Skeletal muscle tissue (tissue), 4 donors: Measurements from ENCODE around the gene ARHGEF5. TPM values are rescaled to one million over a fixed set of nuclear protein-coding genes. Genes with fewer than 3 reads are reported as not detected.
"Not testable (repeated sequence)": the region's sequence is repeated elsewhere in the genome, so short reads cannot be mapped to it uniquely, and the experiment has no call there.

Experiments
- H3K27ac ChIP-seq: one replicate; pipeline ENCODE4 v1.7.0; 2013; ENCODE audit warnings: mild to moderate bottlenecking, low read depth, low read length, inconsistent platforms
- H3K27me3 ChIP-seq, 3 donors: one replicate each; pipeline ENCODE4 v1.7.0; 2013; ENCODE audit warnings: low read length in 3 of 3; ENCODE audit not compliant: control insufficient read depth in 3 of 3, insufficient read depth in 3 of 3
- H3K36me3 ChIP-seq, 3 donors: one replicate each; pipeline ENCODE4 v1.7.0; 2013; ENCODE audit warnings: low read length in 3 of 3; ENCODE audit not compliant: control insufficient read depth in 3 of 3, insufficient read depth in 3 of 3
- H3K4me1 ChIP-seq, 3 donors: one replicate each; pipeline ENCODE4 v1.7.0; 2013; ENCODE audit warnings: low read length in 3 of 3, mild to moderate bottlenecking in 3 of 3; ENCODE audit not compliant: control insufficient read depth in 3 of 3, insufficient read depth in 3 of 3
- H3K4me3 ChIP-seq, 3 donors: one replicate each; pipeline ENCODE4 v1.7.0; 2013; ENCODE audit warnings: low read length in 3 of 3
- H3K9ac ChIP-seq, 3 donors: one replicate each; pipeline ENCODE4 v1.7.0; 2013; ENCODE audit warnings: low read length in 3 of 3, mild to moderate bottlenecking in 3 of 3, moderate library complexity in 2 of 3, low read depth in 1 of 3
- H3K9me3 ChIP-seq, 3 donors: one replicate each; pipeline ENCODE4 v1.7.0; 2013; ENCODE audit warnings: low read length in 3 of 3; ENCODE audit not compliant: control insufficient read depth in 3 of 3
- total RNA-seq: library from RNA; depleted of rRNA; stranded (reverse); fragments of >200 nt; gene quantifications from one replicate; pipeline ENCODE4 v1.2.3, GENCODE V29; 2014
- donor health status: Osteomylitis.

ARHGEF5 gene
- total RNA-seq, result 0.52 TPM

GRCh38 chr7:144355176-144355822 lies at the start of gene ARHGEF5:
ARHGEF5 (plus strand) TSS chr7:144355402; CDS start chr7:144362670, 7,268 bp downstream.
- H3K27ac ChIP-seq, H3K9ac ChIP-seq, H3K27me3 ChIP-seq, H3K9me3 ChIP-seq, H3K4me3 ChIP-seq, H3K36me3 ChIP-seq, H3K4me1 ChIP-seq: not testable (repeated sequence)

GRCh38 chr7:144309702-144310101 lies 45.5 kb upstream of the ARHGEF5 start:
- H3K9me3 ChIP-seq, H3K4me3 ChIP-seq, H3K4me1 ChIP-seq, H3K36me3 ChIP-seq, H3K27me3 ChIP-seq, H3K9ac ChIP-seq, H3K27ac ChIP-seq: not testable (repeated sequence)

- H3K4me3 ChIP-seq, H3K9ac ChIP-seq, H3K9me3 ChIP-seq, H3K4me1 ChIP-seq, H3K27me3 ChIP-seq, H3K27ac ChIP-seq, H3K36me3 ChIP-seq: not testable (repeated sequence)
Observed at GRCh38 chr7:144311218-144311617, 44.0 kb upstream of the ARHGEF5 start.

- H3K9ac ChIP-seq, H3K27me3 ChIP-seq, H3K4me3 ChIP-seq, H3K9me3 ChIP-seq, H3K4me1 ChIP-seq, H3K27ac ChIP-seq, H3K36me3 ChIP-seq: not testable (repeated sequence)
Observed at GRCh38 chr7:144311872-144312469, 43.2 kb upstream of the ARHGEF5 start, which contains the start of gene OR2A1. OR2A1 (plus strand) TSS chr7:144312419; CDS start chr7:144318125, 5,706 bp downstream.

GRCh38 chr7:144317537-144317936 lies 37.7 kb upstream of the ARHGEF5 start:
- not testable (repeated sequence) for H3K27me3 ChIP-seq, H3K4me3 ChIP-seq, H3K4me1 ChIP-seq, H3K9ac ChIP-seq, H3K27ac ChIP-seq, H3K36me3 ChIP-seq, H3K9me3 ChIP-seq

- not testable (repeated sequence) for H3K27ac ChIP-seq, H3K9ac ChIP-seq, H3K9me3 ChIP-seq, H3K36me3 ChIP-seq, H3K4me3 ChIP-seq, H3K4me1 ChIP-seq, H3K27me3 ChIP-seq
Observed at GRCh38 chr7:144319547-144319946, 35.7 kb upstream of the ARHGEF5 start.

GRCh38 chr7:144321677-144322206 lies 33.5 kb upstream of the ARHGEF5 start:
- not testable (repeated sequence) for H3K4me1 ChIP-seq, H3K27me3 ChIP-seq, H3K36me3 ChIP-seq, H3K9ac ChIP-seq, H3K27ac ChIP-seq, H3K4me3 ChIP-seq, H3K9me3 ChIP-seq

GRCh38 chr7:144323359-144323758 lies 31.8 kb upstream of the ARHGEF5 start:
- not testable (repeated sequence) for H3K9ac ChIP-seq, H3K36me3 ChIP-seq, H3K27me3 ChIP-seq, H3K27ac ChIP-seq, H3K9me3 ChIP-seq, H3K4me3 ChIP-seq, H3K4me1 ChIP-seq

GRCh38 chr7:144325868-144326267 lies 29.3 kb upstream of the ARHGEF5 start:
- not testable (repeated sequence) for H3K27ac ChIP-seq, H3K9ac ChIP-seq, H3K36me3 ChIP-seq, H3K4me3 ChIP-seq, H3K4me1 ChIP-seq, H3K27me3 ChIP-seq, H3K9me3 ChIP-seq

GRCh38 chr7:144330044-144330443 lies 25.2 kb upstream of the ARHGEF5 start:
- not testable (repeated sequence) for H3K36me3 ChIP-seq, H3K9me3 ChIP-seq, H3K9ac ChIP-seq, H3K27ac ChIP-seq, H3K4me3 ChIP-seq, H3K4me1 ChIP-seq, H3K27me3 ChIP-seq
